GM13977 (cell line): ENCODE results near the gene PLCD1.
A peak's percentile ranks its signal among the peaks of the same experiment; 100 is the strongest.
"Not testable (repeated sequence)": the region's sequence is repeated elsewhere in the genome, so short reads cannot be mapped to it uniquely, and the experiment has no call there.

ENCODE experiments used
- DNase-seq: peaks from one replicate; pipeline ENCODE4 v3.0.0; 2012; ENCODE audit warnings: low spot score
- in situ Hi-C: fragments of 300-500 bp; cut with MboI; formaldehyde crosslinking; loops from one replicate; pipeline ENCODE4 v1.12.0; 2022; ENCODE audit warnings: low sequenced_read_pairs, low pct_unique_long_range_greater_than_20kb, mixed read lengths, inconsistent platforms; ENCODE audit not compliant: unreplicated experiment
- TF ChIP-seq, protein P1 (sequence below): IDR thresholded peaks from 2 replicates; pipeline ENCODE4 v1.5.1; 2012; ENCODE audit warnings: mild to moderate bottlenecking, control low read depth; ENCODE audit not compliant: insufficient read depth; ENCODE audit errors: extremely low read depth, missing control alignments

PLCD1 gene

GRCh38 chr3:38059148-38059547 is 29.7 kb upstream of the PLCD1 start:
- in situ Hi-C loops = no loop called here
- DNase-seq = no peak
- TF ChIP-seq, protein P1, sequence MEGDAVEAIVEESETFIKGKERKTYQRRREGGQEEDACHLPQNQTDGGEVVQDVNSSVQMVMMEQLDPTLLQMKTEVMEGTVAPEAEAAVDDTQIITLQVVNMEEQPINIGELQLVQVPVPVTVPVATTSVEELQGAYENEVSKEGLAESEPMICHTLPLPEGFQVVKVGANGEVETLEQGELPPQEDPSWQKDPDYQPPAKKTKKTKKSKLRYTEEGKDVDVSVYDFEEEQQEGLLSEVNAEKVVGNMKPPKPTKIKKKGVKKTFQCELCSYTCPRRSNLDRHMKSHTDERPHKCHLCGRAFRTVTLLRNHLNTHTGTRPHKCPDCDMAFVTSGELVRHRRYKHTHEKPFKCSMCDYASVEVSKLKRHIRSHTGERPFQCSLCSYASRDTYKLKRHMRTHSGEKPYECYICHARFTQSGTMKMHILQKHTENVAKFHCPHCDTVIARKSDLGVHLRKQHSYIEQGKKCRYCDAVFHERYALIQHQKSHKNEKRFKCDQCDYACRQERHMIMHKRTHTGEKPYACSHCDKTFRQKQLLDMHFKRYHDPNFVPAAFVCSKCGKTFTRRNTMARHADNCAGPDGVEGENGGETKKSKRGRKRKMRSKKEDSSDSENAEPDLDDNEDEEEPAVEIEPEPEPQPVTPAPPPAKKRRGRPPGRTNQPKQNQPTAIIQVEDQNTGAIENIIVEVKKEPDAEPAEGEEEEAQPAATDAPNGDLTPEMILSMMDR = no peak

GRCh38 chr3:38054499-38055001 is 25.1 kb upstream of the PLCD1 start:
- peak; percentile 66 for DNase-seq
- TF ChIP-seq, protein P1 = no peak

DNA sequence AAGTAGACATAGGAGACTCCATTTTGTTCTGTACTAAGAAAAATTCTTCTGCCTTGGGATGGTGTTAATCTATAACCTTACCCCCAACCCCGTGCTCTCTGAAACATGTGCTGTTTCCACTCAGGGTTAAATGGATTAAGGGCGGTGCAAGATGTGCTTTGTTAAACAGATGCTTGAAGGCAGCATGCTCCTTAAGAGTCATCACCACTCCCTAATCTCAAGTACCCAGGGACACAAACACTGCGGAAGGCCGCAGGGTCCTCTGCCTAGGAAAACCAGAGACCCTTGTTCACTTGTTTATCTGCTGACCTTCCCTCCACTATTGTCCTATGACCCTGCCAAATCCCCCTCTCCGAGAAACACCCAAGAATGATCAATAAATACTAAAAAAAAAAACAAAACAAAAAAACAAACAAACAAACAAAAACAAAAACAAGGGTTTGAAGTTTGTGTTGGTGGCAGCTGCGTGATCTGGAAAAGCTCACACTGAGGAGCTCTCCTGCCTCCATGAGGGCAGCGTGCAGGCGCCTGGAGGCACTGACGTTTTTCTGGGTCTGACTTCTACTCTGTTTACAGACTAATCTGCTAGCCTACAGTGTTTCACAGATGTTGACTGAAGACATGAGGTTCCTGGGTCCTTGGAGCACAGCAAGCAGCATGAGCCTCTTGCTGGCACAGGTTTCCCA is 24.5 kb upstream of the PLCD1 start:
- DNase-seq, in situ Hi-C loops: not testable (repeated sequence)

More at GRCh38 chr3:38054499-38055001, 25.1 kb upstream of the PLCD1 start:
- in situ Hi-C loops = no loop called here

- in situ Hi-C loops, DNase-seq: not testable (repeated sequence)
Observed at GRCh38 chr3:38053286-38053685, 23.8 kb upstream of the PLCD1 start.

DNA sequence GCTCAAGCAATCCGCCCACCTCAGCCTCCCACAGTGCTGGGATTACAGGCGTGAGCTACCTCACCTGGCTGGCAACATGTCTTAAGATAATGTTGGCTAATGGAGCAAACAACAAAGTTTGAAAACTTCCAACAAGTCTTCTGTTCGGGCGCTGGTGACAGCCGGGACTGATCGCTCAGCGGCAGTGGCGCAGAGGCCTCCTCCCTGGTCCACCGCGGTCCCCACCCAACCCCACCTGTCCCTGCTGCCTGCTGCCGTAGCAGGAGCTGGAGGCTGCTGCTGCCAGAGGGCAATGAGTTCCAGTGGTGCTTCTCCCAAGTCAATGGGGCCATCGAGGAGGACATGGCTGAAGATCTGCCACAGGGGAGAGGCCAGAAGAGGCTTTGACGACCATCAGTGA is 21.7 kb upstream of the PLCD1 start:
- in situ Hi-C loops = no loop called here

GRCh38 chr3:38049358-38050126 is 20.1 kb upstream of the PLCD1 start:
- TF ChIP-seq, protein P1 = no peak
- DNase-seq = no peak
- in situ Hi-C loops = no loop called here

More for the DNA sequence above, 21.7 kb upstream of the PLCD1 start:
- no peak for DNase-seq
- TF ChIP-seq, protein P1 = no peak

GRCh38 chr3:38047896-38048295 is 18.5 kb upstream of the PLCD1 start:
- in situ Hi-C loops = no loop called here
- DNase-seq = no peak
- TF ChIP-seq, protein P1 = no peak
